GM12801 (cell line): Measurements from ENCODE around the gene EMC8.

Experiments
- TF ChIP-seq, protein P1 (sequence below): IDR thresholded peaks from one replicate; pipeline ENCODE4 v1.5.1; 2011; ENCODE audit warnings: control low read depth; ENCODE audit not compliant: insufficient read length; ENCODE audit errors: extremely low read depth

EMC8 gene

GRCh38 chr16:85754413-85754812 is 44.9 kb downstream of the EMC8 start:
- TF ChIP-seq, protein P1, sequence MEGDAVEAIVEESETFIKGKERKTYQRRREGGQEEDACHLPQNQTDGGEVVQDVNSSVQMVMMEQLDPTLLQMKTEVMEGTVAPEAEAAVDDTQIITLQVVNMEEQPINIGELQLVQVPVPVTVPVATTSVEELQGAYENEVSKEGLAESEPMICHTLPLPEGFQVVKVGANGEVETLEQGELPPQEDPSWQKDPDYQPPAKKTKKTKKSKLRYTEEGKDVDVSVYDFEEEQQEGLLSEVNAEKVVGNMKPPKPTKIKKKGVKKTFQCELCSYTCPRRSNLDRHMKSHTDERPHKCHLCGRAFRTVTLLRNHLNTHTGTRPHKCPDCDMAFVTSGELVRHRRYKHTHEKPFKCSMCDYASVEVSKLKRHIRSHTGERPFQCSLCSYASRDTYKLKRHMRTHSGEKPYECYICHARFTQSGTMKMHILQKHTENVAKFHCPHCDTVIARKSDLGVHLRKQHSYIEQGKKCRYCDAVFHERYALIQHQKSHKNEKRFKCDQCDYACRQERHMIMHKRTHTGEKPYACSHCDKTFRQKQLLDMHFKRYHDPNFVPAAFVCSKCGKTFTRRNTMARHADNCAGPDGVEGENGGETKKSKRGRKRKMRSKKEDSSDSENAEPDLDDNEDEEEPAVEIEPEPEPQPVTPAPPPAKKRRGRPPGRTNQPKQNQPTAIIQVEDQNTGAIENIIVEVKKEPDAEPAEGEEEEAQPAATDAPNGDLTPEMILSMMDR: no peak

DNA sequence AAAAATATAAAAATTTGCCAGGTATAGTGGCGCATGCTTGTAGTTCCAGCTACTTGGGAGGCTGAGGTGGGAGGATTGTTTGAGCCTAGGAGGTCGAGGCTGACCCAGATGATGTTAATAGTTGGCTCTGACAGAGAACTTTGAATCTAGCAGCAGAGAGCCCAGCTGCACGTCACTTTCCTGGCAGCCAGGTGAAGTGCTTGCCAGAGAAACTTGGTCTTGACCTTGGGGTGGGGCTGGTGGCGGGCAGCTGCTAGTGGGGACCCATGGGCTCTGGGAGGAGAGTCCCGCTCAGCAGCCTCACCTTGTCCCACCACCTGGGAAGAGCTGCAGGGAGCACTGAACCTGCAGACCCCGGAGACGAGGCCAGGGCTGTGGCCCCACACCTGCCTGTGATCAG is 45.4 kb downstream of the EMC8 start:
- TF ChIP-seq, protein P1: no peak

DNA sequence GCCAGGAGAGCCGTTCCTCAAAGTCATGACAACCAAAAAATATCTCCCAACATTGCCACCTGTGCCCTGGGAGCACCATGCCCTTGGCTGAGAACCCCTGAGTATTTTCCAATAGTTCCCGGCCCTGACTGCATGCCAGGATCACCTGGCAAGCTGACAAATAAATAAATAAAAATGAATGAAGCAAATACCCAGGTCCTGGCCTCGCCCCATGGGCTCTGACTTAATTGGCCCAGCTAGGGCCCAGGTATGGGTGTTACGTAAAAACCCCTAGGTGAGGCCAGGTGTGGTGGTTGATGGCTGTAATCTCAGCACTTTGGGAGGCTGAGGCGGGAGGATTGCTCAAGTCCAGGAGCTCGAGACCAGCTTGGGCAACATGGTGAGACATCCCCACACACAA is 45.8 kb downstream of the EMC8 start:
- TF ChIP-seq, protein P1: no peak

DNA sequence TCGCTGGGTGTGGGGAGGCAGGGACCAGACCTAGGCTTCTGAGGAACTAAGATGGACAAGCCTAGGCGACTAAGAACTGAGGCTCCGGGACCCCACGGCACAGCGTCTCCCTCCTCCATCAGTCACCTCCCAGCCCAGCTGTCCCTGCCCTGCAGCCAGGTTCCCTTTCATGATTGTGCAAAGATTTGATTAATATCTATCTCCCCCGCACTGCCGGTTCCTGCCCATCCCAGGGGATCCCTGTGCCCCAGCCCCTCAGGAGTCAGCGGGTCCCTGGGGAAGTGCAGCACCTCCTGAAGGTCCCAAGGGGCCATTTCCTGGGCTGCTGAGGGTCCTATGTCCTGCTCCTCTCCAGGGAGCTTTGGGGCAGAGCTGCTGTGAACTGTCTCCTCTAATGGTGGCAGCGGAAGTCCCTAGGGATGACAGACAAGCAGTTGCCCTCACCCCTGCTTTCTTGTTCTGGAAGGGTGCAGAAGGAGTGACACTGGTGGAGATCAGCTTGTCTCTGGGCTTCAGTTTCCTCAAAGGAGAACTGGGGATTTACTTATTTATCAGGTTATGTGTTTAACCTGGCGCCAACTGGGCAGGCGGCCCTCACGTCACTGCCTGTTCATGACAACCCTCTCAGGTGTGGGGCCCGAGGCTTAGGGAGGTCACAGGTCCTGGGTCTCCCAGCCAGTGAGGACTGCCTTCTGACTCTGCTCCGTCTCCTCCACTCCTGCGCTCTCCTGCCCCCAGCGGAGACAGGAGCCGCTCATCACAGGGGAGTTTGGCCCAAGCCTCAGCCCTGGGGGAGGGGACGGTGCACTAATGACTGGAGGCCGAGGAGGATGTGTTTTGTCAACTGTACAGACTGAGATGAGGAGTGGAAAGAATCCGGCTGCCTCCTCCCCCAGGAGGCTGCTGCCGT is 46.6 kb downstream of the EMC8 start:
- TF ChIP-seq, protein P1: no peak

GRCh38 chr16:85751698-85752501 is 47.4 kb downstream of the EMC8 start:
- TF ChIP-seq, protein P1: no peak

- TF ChIP-seq, protein P1: no peak
These were observed 48.3 kb downstream of the EMC8 start, which contains the start of gene C16orf74 for GRCh38 chr16:85750827-85751697. C16orf74 (minus strand) TSS chr16:85751096; CDS start chr16:85735217, 15,879 bp downstream.
